ENCODE data around the gene POLA2. TPM values are rescaled to one million over a fixed set of nuclear protein-coding genes. Genes with fewer than 3 reads are reported as not detected.

POLA2 gene
- total and polyA plus RNA-seq, 2 donors = 7.3 to 21.0 TPM

GRCh38 chr11:65217441-65218423 is 44.0 kb upstream of the POLA2 start:
- Histone ChIP-seq H3K27ac (ENCODE audit: low read depth in 1 of 2, low read length in 1 of 2) (no peak overlapping the region), H3K36me3 (ENCODE audit: control insufficient read depth in 2 of 2, insufficient read depth in 2 of 2, low read length in 1 of 2) (no peaks in the 10 kb centered on the region), H3K27me3 (ENCODE audit: control insufficient read depth in 2 of 2, insufficient read depth in 1 of 2, low read length in 1 of 2) (no peaks in the 10 kb centered on the region), H3K4me1 (ENCODE audit: control insufficient read depth in 2 of 2, insufficient read depth in 2 of 2, low read length in 2 of 2) (peaks cover 21 to 29% of the 10 kb centered on the region in 2 donors), H3K9me3 (ENCODE audit: control insufficient read depth in 2 of 2, insufficient read depth in 1 of 2, low read length in 1 of 2) (no peaks in the 10 kb centered on the region), H3K4me3 (ENCODE audit: low read length in 2 of 2) (no peak overlapping the region)
- 97% methylated on average over 19 of the region's 19 CpGs for WGBS
- no peak for DNase-seq (ENCODE audit: low read depth in 6 of 9, low spot score in 9 of 9)

- Histone ChIP-seq H3K36me3 (ENCODE audit: control insufficient read depth in 2 of 2, insufficient read depth in 2 of 2, low read length in 1 of 2) (no peaks in the 10 kb centered on the region), H3K9me3 (ENCODE audit: control insufficient read depth in 2 of 2, insufficient read depth in 1 of 2, low read length in 1 of 2) (peaks cover 0 to 3% of the 10 kb centered on the region in 2 donors), H3K4me1 (ENCODE audit: control insufficient read depth in 2 of 2, insufficient read depth in 2 of 2, low read length in 2 of 2) (peaks cover 16 to 26% of the 10 kb centered on the region in 2 donors), H3K4me3 (ENCODE audit: low read length in 2 of 2) (no peak overlapping the region), H3K27me3 (ENCODE audit: control insufficient read depth in 2 of 2, insufficient read depth in 1 of 2, low read length in 1 of 2) (no peaks in the 10 kb centered on the region), H3K27ac (ENCODE audit: low read depth in 1 of 2, low read length in 1 of 2) (no peak overlapping the region)
- 97% methylated on average over 9 of the region's 9 CpGs for WGBS
- no peak for DNase-seq (ENCODE audit: low read depth in 6 of 9, low spot score in 9 of 9)
Measured at GRCh38 chr11:65218446-65218845, 43.3 kb upstream of the POLA2 start.

- Histone ChIP-seq H3K36me3 (ENCODE audit: control insufficient read depth in 2 of 2, insufficient read depth in 2 of 2, low read length in 1 of 2) (no peaks in the 10 kb centered on the region), H3K4me3 (ENCODE audit: low read length in 2 of 2) (no peak overlapping the region), H3K4me1 (ENCODE audit: control insufficient read depth in 2 of 2, insufficient read depth in 2 of 2, low read length in 2 of 2) (peaks cover 4 to 14% of the 10 kb centered on the region in 2 donors), H3K27ac (ENCODE audit: low read depth in 1 of 2, low read length in 1 of 2) (no peak overlapping the region), H3K9me3 (ENCODE audit: control insufficient read depth in 2 of 2, insufficient read depth in 1 of 2, low read length in 1 of 2) (peaks cover 0 to 3% of the 10 kb centered on the region in 2 donors), H3K27me3 (ENCODE audit: control insufficient read depth in 2 of 2, insufficient read depth in 1 of 2, low read length in 1 of 2) (peaks cover 0 to 2% of the 10 kb centered on the region in 2 donors)
- WGBS = 86% methylated on average over 3 of the region's 3 CpGs
- no peak for DNase-seq (ENCODE audit: low read depth in 6 of 9, low spot score in 9 of 9)
Measured at GRCh38 chr11:65219930-65220213, 41.9 kb upstream of the POLA2 start.

- Histone ChIP-seq H3K27me3 (ENCODE audit: control insufficient read depth in 2 of 2, insufficient read depth in 1 of 2, low read length in 1 of 2) (peaks cover 0 to 13% of the 10 kb centered on the region in 2 donors), H3K4me1 (ENCODE audit: control insufficient read depth in 2 of 2, insufficient read depth in 2 of 2, low read length in 2 of 2) (peaks cover 8 to 25% of the 10 kb centered on the region in 2 donors), H3K27ac (ENCODE audit: low read depth in 1 of 2, low read length in 1 of 2) (no peak overlapping the region), H3K36me3 (ENCODE audit: control insufficient read depth in 2 of 2, insufficient read depth in 2 of 2, low read length in 1 of 2) (no peaks in the 10 kb centered on the region), H3K9me3 (ENCODE audit: control insufficient read depth in 2 of 2, insufficient read depth in 1 of 2, low read length in 1 of 2) (peaks cover 0 to 3% of the 10 kb centered on the region in 2 donors), H3K4me3 (ENCODE audit: low read length in 2 of 2) (no peak overlapping the region)
- 97% methylated on average over 10 of the region's 10 CpGs for WGBS
- no peak for DNase-seq (ENCODE audit: low read depth in 6 of 9, low spot score in 9 of 9)
Measured at GRCh38 chr11:65221026-65221425, 40.7 kb upstream of the POLA2 start.

- H3K4me3 ChIP-seq (ENCODE audit: low read length in 2 of 2) = no peak overlapping the region
- no peaks in the 10 kb centered on the region for H3K36me3 ChIP-seq (ENCODE audit: control insufficient read depth in 2 of 2, insufficient read depth in 2 of 2, low read length in 1 of 2)
- 48% methylated on average over 8 of the region's 8 CpGs for WGBS
- peaks cover 0 to 3% of the 10 kb centered on the region in 2 donors for H3K9me3 ChIP-seq (ENCODE audit: control insufficient read depth in 2 of 2, insufficient read depth in 1 of 2, low read length in 1 of 2)
- peaks cover 0 to 21% of the 10 kb centered on the region in 2 donors for H3K27me3 ChIP-seq (ENCODE audit: control insufficient read depth in 2 of 2, insufficient read depth in 1 of 2, low read length in 1 of 2)
- H3K27ac ChIP-seq (ENCODE audit: low read depth in 1 of 2, low read length in 1 of 2) = no peak overlapping the region
- H3K4me1 ChIP-seq (ENCODE audit: control insufficient read depth in 2 of 2, insufficient read depth in 2 of 2, low read length in 2 of 2) = peaks cover 8 to 27% of the 10 kb centered on the region in 2 donors
- no peak for DNase-seq (ENCODE audit: low read depth in 6 of 9, low spot score in 9 of 9)
Measured at GRCh38 chr11:65223011-65223410, 38.8 kb upstream of the POLA2 start.

GRCh38 chr11:65224930-65225278 is 36.9 kb upstream of the POLA2 start:
- H3K9me3 ChIP-seq (ENCODE audit: control insufficient read depth in 2 of 2, insufficient read depth in 1 of 2, low read length in 1 of 2) = peaks cover 0 to 3% of the 10 kb centered on the region in 2 donors
- 89% methylated on average over 5 of the region's 5 CpGs for WGBS
- no peak overlapping the region for H3K4me3 ChIP-seq (ENCODE audit: low read length in 2 of 2)
- peaks cover 0 to 21% of the 10 kb centered on the region in 2 donors for H3K27me3 ChIP-seq (ENCODE audit: control insufficient read depth in 2 of 2, insufficient read depth in 1 of 2, low read length in 1 of 2)
- H3K4me1 ChIP-seq (ENCODE audit: control insufficient read depth in 2 of 2, insufficient read depth in 2 of 2, low read length in 2 of 2) = peaks cover 4 to 21% of the 10 kb centered on the region in 2 donors
- H3K27ac ChIP-seq (ENCODE audit: low read depth in 1 of 2, low read length in 1 of 2) = peak overlapping the region in 1 of 2 donors; percentile 64
- H3K36me3 ChIP-seq (ENCODE audit: control insufficient read depth in 2 of 2, insufficient read depth in 2 of 2, low read length in 1 of 2) = no peaks in the 10 kb centered on the region
- no peak for DNase-seq (ENCODE audit: low read depth in 6 of 9, low spot score in 9 of 9)

GRCh38 chr11:65225279-65226102 is 36.3 kb upstream of the POLA2 start:
- H3K27me3 ChIP-seq (ENCODE audit: control insufficient read depth in 2 of 2, insufficient read depth in 1 of 2, low read length in 1 of 2) = peaks cover 0 to 21% of the 10 kb centered on the region in 2 donors
- H3K36me3 ChIP-seq (ENCODE audit: control insufficient read depth in 2 of 2, insufficient read depth in 2 of 2, low read length in 1 of 2) = no peaks in the 10 kb centered on the region
- WGBS = 6% methylated on average over 42 of the region's 42 CpGs
- peak overlapping the region; percentile 37 to 45 for H3K4me3 ChIP-seq (ENCODE audit: low read length in 2 of 2)
- DNase-seq (ENCODE audit: low read depth in 6 of 9, low spot score in 9 of 9) = peak in 3 of 9 donors; percentile 35 to 64 (median 54)
- H3K27ac ChIP-seq (ENCODE audit: low read depth in 1 of 2, low read length in 1 of 2) = peak overlapping the region; percentile 44 to 64
- H3K4me1 ChIP-seq (ENCODE audit: control insufficient read depth in 2 of 2, insufficient read depth in 2 of 2, low read length in 2 of 2) = peaks cover 4 to 17% of the 10 kb centered on the region in 2 donors
- H3K9me3 ChIP-seq (ENCODE audit: control insufficient read depth in 2 of 2, insufficient read depth in 1 of 2, low read length in 1 of 2) = peaks cover 0 to 3% of the 10 kb centered on the region in 2 donors

- H3K4me1 ChIP-seq (ENCODE audit: control insufficient read depth in 2 of 2, insufficient read depth in 2 of 2, low read length in 2 of 2) = peaks cover 4 to 17% of the 10 kb centered on the region in 2 donors
- H3K4me3 ChIP-seq (ENCODE audit: low read length in 2 of 2) = peak overlapping the region; percentile 37 to 45
- H3K36me3 ChIP-seq (ENCODE audit: control insufficient read depth in 2 of 2, insufficient read depth in 2 of 2, low read length in 1 of 2) = no peaks in the 10 kb centered on the region
- DNase-seq (ENCODE audit: low read depth in 6 of 9, low spot score in 9 of 9) = no peak
- 28% methylated on average over 7 of the region's 7 CpGs for WGBS
- peaks cover 0 to 3% of the 10 kb centered on the region in 2 donors for H3K9me3 ChIP-seq (ENCODE audit: control insufficient read depth in 2 of 2, insufficient read depth in 1 of 2, low read length in 1 of 2)
- no peak overlapping the region for H3K27ac ChIP-seq (ENCODE audit: low read depth in 1 of 2, low read length in 1 of 2)
- H3K27me3 ChIP-seq (ENCODE audit: control insufficient read depth in 2 of 2, insufficient read depth in 1 of 2, low read length in 1 of 2) = peaks cover 0 to 21% of the 10 kb centered on the region in 2 donors
Measured at GRCh38 chr11:65226103-65226442, 35.7 kb upstream of the POLA2 start.

GRCh38 chr11:65227879-65228278 is 33.9 kb upstream of the POLA2 start:
- peaks cover 0 to 3% of the 10 kb centered on the region in 2 donors for H3K9me3 ChIP-seq (ENCODE audit: control insufficient read depth in 2 of 2, insufficient read depth in 1 of 2, low read length in 1 of 2)
- peaks cover 4 to 17% of the 10 kb centered on the region in 2 donors for H3K4me1 ChIP-seq (ENCODE audit: control insufficient read depth in 2 of 2, insufficient read depth in 2 of 2, low read length in 2 of 2)
- no peak overlapping the region for H3K27ac ChIP-seq (ENCODE audit: low read depth in 1 of 2, low read length in 1 of 2)
- H3K4me3 ChIP-seq (ENCODE audit: low read length in 2 of 2) = no peak overlapping the region
- no peak for DNase-seq (ENCODE audit: low read depth in 6 of 9, low spot score in 9 of 9)
- H3K36me3 ChIP-seq (ENCODE audit: control insufficient read depth in 2 of 2, insufficient read depth in 2 of 2, low read length in 1 of 2) = no peaks in the 10 kb centered on the region
- 98% methylated on average over 2 of the region's 2 CpGs for WGBS
- H3K27me3 ChIP-seq (ENCODE audit: control insufficient read depth in 2 of 2, insufficient read depth in 1 of 2, low read length in 1 of 2) = peaks cover 0 to 21% of the 10 kb centered on the region in 2 donors

Measured in thymus (tissue), 11 donors.